KMS-11 (cell line): Measurements from ENCODE around the gene MARCHF10.
"Not testable (repeated sequence)": the region's sequence is repeated elsewhere in the genome, so short reads cannot be mapped to it uniquely, and the experiment has no call there.

ENCODE experiments used
- H2AFZ ChIP-seq: fragments of 200-600 bp; sonication (generic); 2 replicates; pipeline ENCODE4 v1.6.1; 2016; ENCODE audit warnings: antibody characterized with exemption, mixed run types, low read depth
- H3K27ac ChIP-seq: fragments of 200-600 bp; sonication (generic); 2 replicates; pipeline ENCODE4 v1.6.1; 2016; ENCODE audit warnings: mild to moderate bottlenecking, mixed run types
- H3K27me3 ChIP-seq: fragments of 200-600 bp; sonication (generic); 2 replicates; pipeline ENCODE4 v1.6.1; 2017; ENCODE audit warnings: mild to moderate bottlenecking, low read depth, mixed run types, moderate library complexity; ENCODE audit not compliant: insufficient read depth
- H3K36me3 ChIP-seq: fragments of 200-600 bp; sonication (generic); 2 replicates; pipeline ENCODE4 v1.6.1; 2017; ENCODE audit warnings: mild to moderate bottlenecking, mixed run types; ENCODE audit not compliant: insufficient read depth
- H3K4me1 ChIP-seq: fragments of 200-600 bp; sonication (generic); 2 replicates; pipeline ENCODE4 v1.6.1; 2016; ENCODE audit warnings: mild to moderate bottlenecking, low read depth, mixed run types; ENCODE audit not compliant: poor library complexity, severe bottlenecking
- H3K4me2 ChIP-seq: fragments of 200-600 bp; sonication (generic); 2 replicates; pipeline ENCODE4 v1.7.0; 2016; ENCODE audit warnings: mild to moderate bottlenecking, mixed run types
- H3K4me3 ChIP-seq: fragments of 200-600 bp; sonication (generic); IDR thresholded peaks from 2 replicates; pipeline ENCODE4 v1.6.1; 2017; ENCODE audit warnings: low read depth, low read length, mixed read lengths; ENCODE audit not compliant: insufficient read depth
- H3K79me2 ChIP-seq: fragments of 200-600 bp; sonication (generic); 2 replicates; pipeline ENCODE4 v1.6.1; 2016; ENCODE audit warnings: low read depth, mixed run types; ENCODE audit not compliant: insufficient read depth
- H3K9ac ChIP-seq: fragments of 200-600 bp; sonication (generic); 2 replicates; pipeline ENCODE4 v1.6.1; 2016; ENCODE audit warnings: mild to moderate bottlenecking, mixed run types
- H4K20me1 ChIP-seq: fragments of 200-600 bp; sonication (generic); 2 replicates; pipeline ENCODE4 v1.6.1; 2016; ENCODE audit warnings: mild to moderate bottlenecking, mixed run types; ENCODE audit not compliant: insufficient read depth
- CTCF ChIP-seq: fragments of 200-600 bp; sonication (generic); conservative IDR thresholded peaks from 2 replicates; pipeline ENCODE4 v1.6.1; 2017; ENCODE audit warnings: low read depth, mild to moderate bottlenecking, antibody characterized with exemption, low read length, moderate library complexity, mixed read lengths

The MARCHF10 gene

DNA sequence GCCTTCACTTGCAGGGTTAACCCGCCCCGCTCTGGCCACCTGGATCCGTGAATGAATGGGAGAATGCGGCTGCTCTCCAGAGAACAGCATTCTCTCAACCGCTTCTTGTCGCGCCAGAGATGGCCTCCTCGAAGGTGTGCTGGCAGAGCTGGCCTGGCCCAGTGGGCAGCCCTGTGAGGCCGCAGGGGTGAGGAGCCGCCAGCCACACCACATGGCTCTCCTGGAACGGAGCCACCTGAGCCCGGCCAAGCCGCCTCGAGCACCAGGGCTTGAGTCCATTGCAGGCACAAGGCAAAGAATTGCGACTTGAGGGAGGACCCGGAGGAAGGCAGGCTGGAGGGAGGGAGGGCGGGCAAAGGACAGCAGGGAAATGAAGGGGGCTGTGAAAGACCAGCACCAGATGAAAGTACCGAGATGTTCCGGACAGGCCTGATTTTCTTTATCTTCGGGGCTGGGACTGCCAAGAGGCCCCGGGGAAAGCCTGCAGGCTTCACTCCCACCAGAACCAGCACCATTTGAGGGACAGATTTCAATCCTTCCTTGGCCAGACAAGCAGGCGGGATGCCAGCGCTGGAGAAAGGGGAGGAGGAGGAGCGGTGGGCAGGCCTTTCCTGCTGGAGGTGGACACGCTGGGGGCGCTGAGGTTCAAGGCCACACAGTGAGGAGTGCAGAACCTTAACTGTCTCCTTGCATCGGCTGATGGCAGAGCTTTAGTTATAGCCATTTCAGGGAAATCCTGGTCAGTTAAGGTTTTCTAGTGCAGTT lies 111.2 kb downstream of the MARCHF10 start:
- Histone ChIP-seq H3K79me2 (no peaks in the 10 kb centered on the region), H3K4me1 (peaks cover 6% of the 10 kb centered on the region), H3K27me3 (no peaks in the 10 kb centered on the region; the same call in 1 of the 2 replicates), H3K27ac (no peak overlapping the region), H3K9ac (no peak overlapping the region), H2AFZ (no peak overlapping the region), H3K36me3 (no peaks in the 10 kb centered on the region), H3K4me3 (no peak overlapping the region), H3K4me2 (no peak overlapping the region), H4K20me1 (no peaks in the 10 kb centered on the region)
- TF ChIP-seq CTCF: no peak

DNA sequence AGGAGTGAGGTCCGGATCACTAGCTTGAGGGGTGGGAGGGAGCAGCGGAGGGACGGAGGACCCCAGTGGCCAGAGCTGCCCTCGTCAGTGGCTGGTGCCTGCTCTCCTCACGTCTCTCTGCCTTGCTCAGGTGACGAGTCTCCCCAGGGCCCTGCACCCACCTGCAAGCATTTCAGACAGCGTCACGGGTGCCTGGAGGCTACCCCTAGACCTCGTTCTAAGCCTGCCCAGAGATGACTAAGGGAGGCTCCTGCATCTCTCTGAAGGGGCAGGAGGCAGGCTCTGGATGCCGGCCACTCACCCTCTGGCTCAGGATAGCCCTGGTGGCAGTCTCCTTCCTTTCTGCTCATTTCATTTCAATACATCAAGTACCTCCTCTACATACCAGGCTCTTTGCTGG lies 111.9 kb downstream of the MARCHF10 start:
- Histone ChIP-seq H3K27me3 (no peaks in the 10 kb centered on the region; the same call in 1 of the 2 replicates), H3K4me2 (no peak overlapping the region), H3K9ac (no peak overlapping the region), H4K20me1 (no peaks in the 10 kb centered on the region), H3K36me3 (no peaks in the 10 kb centered on the region), H3K4me1 (peaks cover 3% of the 10 kb centered on the region), H3K79me2 (no peaks in the 10 kb centered on the region), H3K27ac (no peak overlapping the region), H2AFZ (no peak overlapping the region), H3K4me3 (no peak overlapping the region)
- TF ChIP-seq CTCF: no peak

DNA sequence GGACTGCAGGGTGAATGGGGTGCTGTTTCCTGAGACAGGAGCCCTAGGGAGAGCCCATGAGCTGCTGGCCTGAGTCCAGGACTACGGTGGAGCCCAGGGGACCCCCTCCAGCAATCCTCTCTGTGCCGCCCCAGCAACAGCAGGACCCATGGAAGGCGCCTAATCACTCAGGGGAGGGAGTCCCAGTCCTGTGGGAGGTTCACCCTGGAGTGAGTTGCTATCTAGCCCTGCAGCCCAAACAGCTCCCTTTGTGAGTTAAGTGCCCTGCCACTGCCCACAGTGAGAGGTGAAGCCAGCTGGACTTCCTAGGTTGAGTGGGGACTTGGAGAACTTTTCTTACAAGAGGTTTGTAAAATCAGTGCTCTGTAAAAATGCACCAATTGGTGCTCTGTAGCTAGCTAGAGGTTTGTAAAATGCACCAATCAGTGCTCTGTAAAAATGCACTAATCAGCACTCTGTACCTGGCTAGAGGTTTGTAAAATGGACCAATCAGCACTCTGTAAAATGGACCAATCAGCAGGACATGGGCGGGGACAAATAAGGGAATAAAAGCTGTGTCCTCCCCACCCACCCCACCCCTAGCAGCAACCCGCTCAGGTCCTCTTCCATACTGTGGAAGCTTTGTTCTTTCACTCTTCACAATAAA lies 112.9 kb downstream of the MARCHF10 start:
- not testable (repeated sequence) for H3K27me3 ChIP-seq, H3K4me2 ChIP-seq, H3K27ac ChIP-seq, H2AFZ ChIP-seq, H3K4me1 ChIP-seq, H3K4me3 ChIP-seq, H3K79me2 ChIP-seq, H4K20me1 ChIP-seq, H3K36me3 ChIP-seq, H3K9ac ChIP-seq

- Histone ChIP-seq H2AFZ (no peak overlapping the region), H3K4me1 (no peaks in the 10 kb centered on the region), H4K20me1 (no peaks in the 10 kb centered on the region), H3K79me2 (no peaks in the 10 kb centered on the region), H3K4me3 (no peak overlapping the region), H3K4me2 (no peak overlapping the region), H3K27ac (no peak overlapping the region), H3K36me3 (no peaks in the 10 kb centered on the region), H3K27me3 (no peaks in the 10 kb centered on the region; the same call in 1 of the 2 replicates), H3K9ac (no peak overlapping the region)
- TF ChIP-seq CTCF: no peak
Observed at GRCh38 chr17:62693616-62694409, 114.3 kb downstream of the MARCHF10 start.
